GM19023 (cell line): ENCODE measurements around the gene TAPBP.
"Not testable (repeated sequence)": the region's sequence is repeated elsewhere in the genome, so short reads cannot be mapped to it uniquely, and the experiment has no call there.

ENCODE experiments used
- ATAC-seq: cut with Tn5 transposase; IDR thresholded peaks from one replicate; pipeline ENCODE4 v1.9.1; 2021; ENCODE audit warnings: mild to moderate bottlenecking, moderate library complexity; ENCODE audit not compliant: unreplicated experiment

The TAPBP gene

GRCh38 chr6:33313709-33314514 lies at the start of gene TAPBP:
TSS of gene TAPBP (minus strand) at chr6:33314078. CDS start at chr6:33314041, 37 bp downstream.
- no peak for ATAC-seq

GRCh38 chr6:33363486-33363885 lies 49.6 kb upstream of the TAPBP start:
- ATAC-seq: not testable (repeated sequence)

GRCh38 chr6:33359331-33359730 lies 45.5 kb upstream of the TAPBP start:
- no peak for ATAC-seq

- not testable (repeated sequence) for ATAC-seq
Observed at GRCh38 chr6:33357160-33357871, 43.4 kb upstream of the TAPBP start.

- ATAC-seq: no peak
Observed at GRCh38 chr6:33356295-33356694, 42.4 kb upstream of the TAPBP start.

GRCh38 chr6:33355860-33356259 lies 42.0 kb upstream of the TAPBP start:
- ATAC-seq: not testable (repeated sequence)

- no peak for ATAC-seq
Observed at GRCh38 chr6:33347816-33348215, 33.9 kb upstream of the TAPBP start.

- not testable (repeated sequence) for ATAC-seq
Observed at GRCh38 chr6:33346972-33347371, 33.1 kb upstream of the TAPBP start.

GRCh38 chr6:33344701-33345697 lies 31.1 kb upstream of the TAPBP start:
- no peak for ATAC-seq

- no peak for ATAC-seq
Observed at GRCh38 chr6:33343953-33344611, 30.2 kb upstream of the TAPBP start.

GRCh38 chr6:33343606-33343952 lies 29.7 kb upstream of the TAPBP start:
- not testable (repeated sequence) for ATAC-seq

- ATAC-seq: no peak
Observed at GRCh38 chr6:33339193-33339592, 25.3 kb upstream of the TAPBP start.

- no peak for ATAC-seq
Observed at GRCh38 chr6:33336495-33336894, 22.6 kb upstream of the TAPBP start.

GRCh38 chr6:33335916-33336315 lies 22.0 kb upstream of the TAPBP start:
- no peak for ATAC-seq

- ATAC-seq: no peak
Observed at GRCh38 chr6:33333666-33334065, 19.8 kb upstream of the TAPBP start.

GRCh38 chr6:33330736-33331135 lies 16.9 kb upstream of the TAPBP start:
- no peak for ATAC-seq

- ATAC-seq: no peak
Observed at GRCh38 chr6:33329058-33329457, 15.2 kb upstream of the TAPBP start.

- no peak for ATAC-seq
Observed at GRCh38 chr6:33324125-33324524, 10.2 kb upstream of the TAPBP start.

GRCh38 chr6:33323623-33323948 lies 9.7 kb upstream of the TAPBP start:
- peak; percentile 7 for ATAC-seq

GRCh38 chr6:33321227-33321626 lies 7.3 kb upstream of the TAPBP start:
- ATAC-seq: no peak
